ENCODE results near the gene OR9Q1.

DNA sequence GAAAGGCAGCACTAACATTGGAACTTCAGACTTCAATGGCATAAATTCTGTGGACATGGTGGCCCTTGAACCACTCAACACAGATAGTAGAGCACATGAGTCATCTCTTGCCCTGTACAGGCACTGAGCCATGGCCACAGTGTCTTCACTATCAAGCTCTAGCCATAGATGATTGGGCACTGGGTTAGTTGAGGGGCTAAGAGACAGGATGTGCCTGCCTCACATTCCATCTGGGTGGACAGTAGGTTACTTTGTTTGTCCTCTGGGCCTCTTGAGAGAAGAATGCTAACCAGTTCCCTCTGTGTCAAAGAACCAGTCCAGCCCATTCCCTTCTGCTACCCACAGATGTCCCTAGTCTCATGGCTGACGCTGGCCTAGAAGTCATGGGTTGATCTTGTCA, 46.9 kb downstream of the OR9Q1 start:
- TF ChIP-seq CTCF (IDR thresholded peaks at IDR 0.05) (no peak), EP300 (IDR thresholded peaks at IDR 0.05) (no peak), POLR2AphosphoS5 (IDR thresholded peaks at IDR 0.05) (no peak)
